Vagina (tissue), 2 donors: ENCODE results near the gene TMEM242.

ENCODE experiments used
- CTCF ChIP-seq, 3 experiments: fragments of 450-650 bp in 2 of 3; fragments of 200-600 bp in 1 of 3; sonication (generic) in 1 of 3; IDR thresholded peaks; one replicate each; pipeline ENCODE4 v1.5.1; 2017 to 2019; ENCODE audit warnings: antibody characterized with exemption in 3 of 3, mild to moderate bottlenecking in 2 of 3, moderate library complexity in 2 of 3
- POLR2A ChIP-seq, 2 donors: fragments of 450-650 bp; IDR thresholded peaks; one replicate each; pipeline ENCODE4 v1.6.1; 2017; ENCODE audit warnings: antibody characterized with exemption in 2 of 2, mild to moderate bottlenecking in 2 of 2, moderate library complexity in 2 of 2
- POLR2AphosphoS5 ChIP-seq, 2 donors: sonication (generic); formaldehyde crosslinking; IDR thresholded peaks; one replicate each; pipeline ENCODE4 v1.9.0; 2017; ENCODE audit warnings: antibody characterized with exemption in 2 of 2, mild to moderate bottlenecking in 2 of 2, low read depth in 1 of 2; ENCODE audit not compliant: insufficient read depth in 1 of 2

- TF ChIP-seq CTCF (IDR thresholded peaks at IDR 0.05) (no peak), POLR2A (IDR thresholded peaks at IDR 0.05) (no peak), POLR2AphosphoS5 (IDR thresholded peaks at IDR 0.05; ENCODE audit: insufficient read depth in 1 of 2, low read depth in 1 of 2) (no peak)
Observed at GRCh38 chr6:157281570-157281969, 41.7 kb downstream of the TMEM242 start.
